IMR-90 (cell line): ENCODE measurements around the gene STXBP6. TPM values are rescaled to one million over a fixed set of nuclear protein-coding genes. Genes with fewer than 3 reads are reported as not detected.

Source experiments
- ATAC-seq: fragments of 200-7000 bp; cut with Tn5 transposase; 2 replicates; pipeline ENCODE4 v1.9.1; 2020; ENCODE audit warnings: low read depth, mild to moderate bottlenecking, moderate library complexity
- BruUV-seq: library from RNA; stranded (reverse); fragments of 400-500 nt; replicated peaks from 2 replicates; lab custom pipeline; 2021; lab: Mats Ljungman, UMichigan
- CTCF ChIA-PET: fragments of 300-600 bp; formaldehyde crosslinking; extraction: SDS; loops from one replicate; lab custom pipeline; 2021; ENCODE audit warnings: antibody characterized with exemption; lab: Yijun Ruan, JAX
- POLR2A ChIA-PET: fragments of 300-600 bp; sonication (Branson Sonifier 250); formaldehyde crosslinking; loops from one replicate; lab custom pipeline; 2022; ENCODE audit warnings: antibody characterized with exemption; ENCODE audit not compliant: unreplicated experiment; lab: Charles Lee
- DNase-seq: peaks from one replicate; pipeline ENCODE4 v3.0.0; 2013
- H2AFZ ChIP-seq: replicated peaks from 2 replicates; pipeline ENCODE3; 2013; ENCODE audit warnings: low read length, mild to moderate bottlenecking; ENCODE audit not compliant: poor library complexity
- H2AK5ac ChIP-seq: 2 replicates; pipeline ENCODE4 v1.6.1; 2013; ENCODE audit warnings: low read depth, low read length, inconsistent platforms
- H2AK9ac ChIP-seq: replicated peaks from 2 replicates; pipeline ENCODE3; 2013; ENCODE audit warnings: mild to moderate bottlenecking, low read depth, low read length, moderate library complexity; ENCODE audit not compliant: poor library complexity
- H2BK120ac ChIP-seq: 2 replicates; pipeline ENCODE4 v1.6.1; 2013; ENCODE audit warnings: low read depth, low read length, inconsistent platforms
- H2BK15ac ChIP-seq: 3 replicates; pipeline ENCODE4 v1.6.1; 2013; ENCODE audit warnings: low read depth, low read length, inconsistent platforms
- H2BK20ac ChIP-seq: 2 replicates; pipeline ENCODE4 v1.6.1; 2013; ENCODE audit warnings: low read depth, mild to moderate bottlenecking, inconsistent platforms, low read length, moderate library complexity
- H2BK5ac ChIP-seq: 2 replicates; pipeline ENCODE4 v1.6.1; 2013; ENCODE audit warnings: mild to moderate bottlenecking, low read depth, low read length, inconsistent platforms; ENCODE audit not compliant: poor library complexity, severe bottlenecking
- H3K14ac ChIP-seq: replicated peaks from 2 replicates; pipeline ENCODE4 v1.6.1; 2013; ENCODE audit warnings: low read depth, low read length, inconsistent platforms
- H3K18ac ChIP-seq: 2 replicates; pipeline ENCODE4 v1.6.1; 2013; ENCODE audit warnings: low read depth, low read length, control low read depth
- H3K23ac ChIP-seq: 2 replicates; pipeline ENCODE4 v1.6.1; 2013; ENCODE audit warnings: low read depth, low read length, inconsistent platforms
- H3K27ac ChIP-seq: 2 replicates; pipeline ENCODE4 v1.5.1; 2013; ENCODE audit warnings: mild to moderate bottlenecking, control low read depth, low read length; ENCODE audit not compliant: insufficient read depth
- H3K27me3 ChIP-seq: 2 replicates; pipeline ENCODE4 v1.6.1; 2013; ENCODE audit warnings: low read length; ENCODE audit not compliant: control insufficient read depth, insufficient read depth
- H3K36me3 ChIP-seq: 2 replicates; pipeline ENCODE4 v1.6.1; 2013; ENCODE audit warnings: low read length, mixed read lengths; ENCODE audit not compliant: control insufficient read depth, insufficient read depth
- H3K4ac ChIP-seq: 2 replicates; pipeline ENCODE4 v1.6.1; 2013; ENCODE audit warnings: low read depth, low read length, inconsistent platforms
- H3K4me1 ChIP-seq: 2 replicates; pipeline ENCODE4 v1.6.1; 2013; ENCODE audit warnings: low read length, mixed read lengths; ENCODE audit not compliant: control insufficient read depth, insufficient read depth
- H3K4me2 ChIP-seq: 2 replicates; pipeline ENCODE4 v1.6.1; 2013; ENCODE audit warnings: low read depth, mild to moderate bottlenecking, control low read depth, low read length, moderate library complexity
- H3K4me3 ChIP-seq: 2 replicates; pipeline ENCODE4 v1.5.1; 2013; ENCODE audit warnings: low read depth, mild to moderate bottlenecking, control low read depth, low read length, moderate library complexity; ENCODE audit not compliant: insufficient read depth
- H3K56ac ChIP-seq: 2 replicates; pipeline ENCODE4 v1.6.1; 2013; ENCODE audit warnings: low read length, inconsistent platforms; ENCODE audit not compliant: insufficient read depth; ENCODE audit errors: extremely low read depth
- H3K79me1 ChIP-seq, 2 experiments: 2 replicates each; pipeline ENCODE4 v1.6.1; 2013; ENCODE audit warnings: low read length in 2 of 2, inconsistent platforms in 1 of 2, low read depth in 1 of 2
- H3K9ac ChIP-seq: 2 replicates; pipeline ENCODE4 v1.6.1; 2013; ENCODE audit warnings: low read depth, low read length, control low read depth
- H3K9me1 ChIP-seq: 2 replicates; pipeline ENCODE4 v1.6.1; 2013; ENCODE audit warnings: low read length, inconsistent platforms; ENCODE audit not compliant: insufficient read depth
- H3K9me3 ChIP-seq: 2 replicates; pipeline ENCODE4 v1.6.1; 2013; ENCODE audit warnings: low read length; ENCODE audit not compliant: control insufficient read depth, insufficient read depth
- H4K20me1 ChIP-seq: 2 replicates; pipeline ENCODE4 v1.6.1; 2013; ENCODE audit warnings: low read length, inconsistent platforms; ENCODE audit not compliant: insufficient read depth
- H4K5ac ChIP-seq: 2 replicates; pipeline ENCODE4 v1.6.1; 2013; ENCODE audit warnings: mild to moderate bottlenecking, low read depth, low read length, control low read depth
- H4K8ac ChIP-seq, 2 experiments: 2 replicates each; pipeline ENCODE4 v1.6.1; 2013; ENCODE audit warnings: low read depth in 2 of 2, low read length in 2 of 2, control low read depth in 1 of 2, inconsistent platforms in 1 of 2
- H4K91ac ChIP-seq: 2 replicates; pipeline ENCODE4 v1.6.1; 2013; ENCODE audit warnings: low read depth, low read length, inconsistent platforms; ENCODE audit not compliant: insufficient read depth
- CEBPB ChIP-seq: IDR thresholded peaks from 2 replicates; pipeline ENCODE4 v1.6.1; 2012; ENCODE audit warnings: low read depth, low read length, improper control_type of control experiment
- MXI1 ChIP-seq: IDR thresholded peaks from 2 replicates; pipeline ENCODE4 v1.6.1; 2012; ENCODE audit warnings: low read depth, mild to moderate bottlenecking, low read length, moderate library complexity, borderline replicate concordance
- RFX5 ChIP-seq: IDR thresholded peaks from 2 replicates; pipeline ENCODE4 v1.8.0; 2012; ENCODE audit warnings: low read depth, mild to moderate bottlenecking, low read length, moderate library complexity
- SMC3 ChIP-seq: fragments of 150-350 bp; IDR thresholded peaks from 2 replicates; pipeline ENCODE4 v1.6.1; 2016; ENCODE audit warnings: low read depth, mild to moderate bottlenecking, antibody characterized with exemption, low read length, moderate library complexity
- USF2 ChIP-seq: fragments of 150-350 bp; IDR thresholded peaks from 2 replicates; pipeline ENCODE4 v1.6.1; 2017; ENCODE audit warnings: mild to moderate bottlenecking, antibody characterized with exemption, low read length, low read depth
- WGBS, 2 experiments: methylation state at CpG; one replicate each; pipeline versions ENCODE4 v1.1.5 to v1.1.7; 2013; ENCODE audit warnings: missing lambda C conversion rate in 2 of 2; ENCODE audit not compliant: insufficient read length in 1 of 2; ENCODE audit errors: extremely low coverage in 2 of 2; 5-methylcytosine and 5-hydroxymethylcytosine counted together
- dilution Hi-C: fragments of 300-500 bp; cut with HindIII; formaldehyde crosslinking; loops from one replicate; pipeline ENCODE4 v1.14.3; 2018; ENCODE audit warnings: low sequenced_read_pairs; ENCODE audit not compliant: unreplicated experiment
- in situ Hi-C: fragments of 300-500 bp; cut with MboI; formaldehyde crosslinking; loops from 3 replicates; pipeline ENCODE4 v1.14.3; 2019; ENCODE audit warnings: low sequenced_read_pairs, inconsistent platforms, mixed read lengths
- intact Hi-C: fragments of 100-400 bp; cut with micrococcal nuclease; formaldehyde crosslinking; loops from 2 replicates; pipeline ENCODE4 v1.10.0; 2022
- polyA plus RNA-seq, 3 experiments: library from polyadenylated mRNA; depleted of rRNA; stranded (reverse); fragments of >200 nt; gene quantifications; 2 replicates each; pipeline ENCODE4 v1.2.3, GENCODE V29; 2012; ENCODE audit warnings: low replicate concordance in 1 of 3
- total RNA-seq: library from RNA; depleted of rRNA; stranded (reverse); fragments of >200 nt; gene quantifications from 2 replicates; pipeline ENCODE4 v1.2.3, GENCODE V29; 2012

Gene STXBP6
- total and polyA plus RNA-seq, 2 of the 4 experiments (the other 2 are of a cell fraction), result 14.2 to 14.3 TPM

GRCh38 chr14:25010471-25010870, 39.5 kb downstream of the STXBP6 start:
- DNase-seq, result no peak
- peaks cover 3% of the 10 kb centered on the region; the same call in 1 of the 2 replicates for H3K9me1 ChIP-seq
- POLR2A ChIA-PET, result no interaction called here
- no peak overlapping the region for H2AFZ ChIP-seq
- H4K91ac ChIP-seq, result no peak overlapping the region
- no peak overlapping the region for H3K9ac ChIP-seq
- H3K27me3 ChIP-seq, result no peaks in the 10 kb centered on the region
- no peak overlapping the region for H3K14ac ChIP-seq
- CTCF ChIA-PET, result no interaction called here
- no peak for TF ChIP-seq SMC3
- no peak for TF ChIP-seq RFX5
- no peak for TF ChIP-seq MXI1
- TF ChIP-seq CEBPB, result no peak
- no peak for TF ChIP-seq USF2
- H4K8ac ChIP-seq, result no peak overlapping the region
- H2BK15ac ChIP-seq, result no peak overlapping the region
- no peak overlapping the region for H3K4ac ChIP-seq
- no peak overlapping the region for H3K23ac ChIP-seq
- no peak overlapping the region for H2BK5ac ChIP-seq
- no peak overlapping the region for H3K4me2 ChIP-seq
- no peak overlapping the region for H2AK5ac ChIP-seq
- intact Hi-C loops, result no loop called here
- no peak overlapping the region for H4K5ac ChIP-seq
- H3K79me1 ChIP-seq, result peaks cover 0 to 8% of the 10 kb centered on the region in 2 experiments; a peak in 1 of 4 replicates
- peak overlapping the region; percentile 47; the same call in 1 of the 2 replicates for H3K18ac ChIP-seq
- no TSS peak for BruUV-seq
- H3K4me1 ChIP-seq, result peaks cover 13% of the 10 kb centered on the region
- WGBS, 2 experiments, result no CpG with 5 or more reads among the region's 3 CpGs
- no peaks in the 10 kb centered on the region for H3K36me3 ChIP-seq
- H3K56ac ChIP-seq, result no peak overlapping the region
- no peaks in the 10 kb centered on the region for H4K20me1 ChIP-seq
- H2BK20ac ChIP-seq, result no peak overlapping the region; the same call in 1 of the 2 replicates
- H3K9me3 ChIP-seq, result no peaks in the 10 kb centered on the region
- dilution Hi-C loops, result no loop called here
- ATAC-seq, result no peak
- in situ Hi-C loops, result no loop called here
- H3K27ac ChIP-seq, result no peak overlapping the region
- H3K4me3 ChIP-seq, result no peak overlapping the region
- H2BK120ac ChIP-seq, result no peak overlapping the region
- H2AK9ac ChIP-seq, result no peak overlapping the region
